DOHH2 (cell line): ENCODE data around the gene LRMDA.

Source experiments
- CTCF ChIP-seq: fragments of 200-600 bp; sonication (generic); IDR thresholded peaks from one replicate; pipeline ENCODE4 v1.5.1; 2014; ENCODE audit warnings: antibody characterized with exemption, mild to moderate bottlenecking, low read depth, low read length; ENCODE audit not compliant: poor library complexity, severe bottlenecking
- EZH2phosphoT487 ChIP-seq: fragments of 200-600 bp; sonication (generic); IDR thresholded peaks from 2 replicates; pipeline ENCODE4 v1.6.1; 2017; ENCODE audit warnings: borderline replicate concordance, mild to moderate bottlenecking, antibody characterized with exemption, low read length, moderate library complexity, mixed read lengths

- TF ChIP-seq CTCF (no peak), EZH2phosphoT487 (no peak)
These were observed 227.1 kb downstream of the LRMDA start for GRCh38 chr10:75658496-75658895.
